A673 (cell line): ENCODE results near the gene SNED1. TPM values are rescaled to one million over a fixed set of nuclear protein-coding genes. Genes with fewer than 3 reads are reported as not detected.
"Not testable (repeated sequence)": the region's sequence is repeated elsewhere in the genome, so short reads cannot be mapped to it uniquely, and the experiment has no call there.

Source experiments
- BruUV-seq: library from RNA; stranded (reverse); fragments of 400-500 nt; replicated peaks from 2 replicates; lab custom pipeline; 2021; lab: Mats Ljungman, UMichigan
- CTCF ChIA-PET: fragments of 300-600 bp; sonication (Branson Sonifier 250); formaldehyde crosslinking; loops from one replicate; lab custom pipeline; 2022; ENCODE audit warnings: antibody characterized with exemption; lab: Charles Lee
- POLR2A ChIA-PET: fragments of 300-600 bp; sonication (Branson Sonifier 250); formaldehyde crosslinking; loops from one replicate; lab custom pipeline; 2022; ENCODE audit warnings: antibody characterized with exemption; ENCODE audit not compliant: low non-redundant PET; lab: Charles Lee
- DNase-seq: peaks from one replicate; pipeline ENCODE4 v3.0.0-alpha.2; 2015; ENCODE audit warnings: low spot score
- H3K27ac ChIP-seq: fragments of 200-600 bp; sonication (generic); 2 replicates; pipeline ENCODE4 v1.5.1; 2016; ENCODE audit warnings: mixed run types, low read depth, mild to moderate bottlenecking, mixed read lengths, antibody characterized with exemption, low read length; ENCODE audit not compliant: poor library complexity, severe bottlenecking
- H3K27me3 ChIP-seq: fragments of 200-600 bp; sonication (generic); replicated peaks from 2 replicates; pipeline ENCODE4 v1.6.1; 2017; ENCODE audit warnings: mixed run types, low read depth, mild to moderate bottlenecking, mixed read lengths, antibody characterized with exemption, low read length; ENCODE audit not compliant: insufficient read depth, poor library complexity
- H3K36me3 ChIP-seq: fragments of 200-600 bp; sonication (generic); 2 replicates; pipeline ENCODE4 v1.6.1; 2016; ENCODE audit warnings: mixed run types, mild to moderate bottlenecking, mixed read lengths, antibody characterized with exemption, low read length; ENCODE audit not compliant: insufficient read depth, poor library complexity, severe bottlenecking
- H3K4me1 ChIP-seq: fragments of 200-600 bp; sonication (generic); 2 replicates; pipeline ENCODE4 v1.6.1; 2017; ENCODE audit warnings: mixed run types, mild to moderate bottlenecking, mixed read lengths, antibody characterized with exemption, low read length; ENCODE audit not compliant: insufficient read depth, poor library complexity, severe bottlenecking
- H3K4me3 ChIP-seq: fragments of 200-600 bp; sonication (generic); 2 replicates; pipeline ENCODE4 v1.5.1; 2016; ENCODE audit warnings: low read depth, mixed run types, mild to moderate bottlenecking, mixed read lengths, low read length; ENCODE audit not compliant: poor library complexity, severe bottlenecking
- H3K9me3 ChIP-seq: fragments of 200-600 bp; sonication (generic); 2 replicates; pipeline ENCODE4 v1.6.1; 2016; ENCODE audit warnings: mixed run types, low read depth, mild to moderate bottlenecking, mixed read lengths, antibody characterized with exemption, low read length; ENCODE audit not compliant: poor library complexity, severe bottlenecking
- CTCF ChIP-seq: fragments of 300-800, 200-600 bp; sonication (generic); conservative IDR thresholded peaks from 2 replicates; pipeline ENCODE4 v1.5.1; 2017; ENCODE audit warnings: low read depth, mild to moderate bottlenecking, antibody characterized with exemption, low read length, moderate library complexity, mixed read lengths
- EZH2 ChIP-seq: fragments of 200-600 bp; sonication (generic); IDR thresholded peaks from 2 replicates; pipeline ENCODE4 v1.6.1; 2017; ENCODE audit warnings: borderline replicate concordance, low read depth, mild to moderate bottlenecking, mixed read lengths, antibody characterized with exemption, low read length; ENCODE audit not compliant: poor library complexity, severe bottlenecking
- intact Hi-C: fragments of 100-400 bp; cut with micrococcal nuclease; formaldehyde crosslinking; loops from one replicate; pipeline ENCODE4 v1.10.0; 2022; ENCODE audit not compliant: unreplicated experiment
- total RNA-seq: library from RNA; stranded (reverse); gene quantifications from 2 replicates; pipeline ENCODE4 v1.2.3, GENCODE V29; 2021

The SNED1 gene
- total RNA-seq, 1 experiment from 2014 or later: 3.0 TPM

- Histone ChIP-seq H3K4me3 (peak overlapping the region; percentile 84), H3K9me3 (no peaks in the 10 kb centered on the region), H3K4me1 (no peaks in the 10 kb centered on the region), H3K27me3 (no peaks in the 10 kb centered on the region), H3K36me3 (peaks cover 24% of the 10 kb centered on the region), H3K27ac (no peak overlapping the region)
- CTCF ChIA-PET: no interaction called here
- no TSS peak for BruUV-seq
- POLR2A ChIA-PET: no interaction called here
- TF ChIP-seq EZH2 (no peak), CTCF (no peak)
- intact Hi-C loops: no loop called here
- no peak for DNase-seq
Observed at GRCh38 chr2:241103176-241103595, 104.8 kb downstream of the SNED1 start.

- CTCF ChIA-PET, DNase-seq, H3K4me3 ChIP-seq, H3K4me1 ChIP-seq, BruUV-seq, H3K9me3 ChIP-seq, H3K27me3 ChIP-seq, intact Hi-C loops, H3K27ac ChIP-seq: not testable (repeated sequence)
- POLR2A ChIA-PET: interaction anchor here (0.5 kb wide), 1 partner anchor 543 kb away, joined by 8 read pairs; no protein-coding TSS in a partner anchor
- H3K36me3 ChIP-seq: peaks cover 11% of the 10 kb centered on the region
Observed at GRCh38 chr2:241104611-241105010, 106.2 kb downstream of the SNED1 start.

GRCh38 chr2:241105641-241106040 lies 107.2 kb downstream of the SNED1 start:
- ChIA-PET CTCF (no interaction called here), POLR2A (no interaction called here)
- BruUV-seq: no TSS peak
- DNase-seq: no peak
- Histone ChIP-seq H3K27me3 (no peaks in the 10 kb centered on the region), H3K4me3 (no peak overlapping the region), H3K36me3 (peaks cover 8% of the 10 kb centered on the region), H3K27ac (no peak overlapping the region), H3K9me3 (no peaks in the 10 kb centered on the region), H3K4me1 (no peaks in the 10 kb centered on the region)
- TF ChIP-seq EZH2: no peak
- no peak for TF ChIP-seq CTCF
- intact Hi-C loops: no loop called here

GRCh38 chr2:241107031-241107783 lies 108.8 kb downstream of the SNED1 start:
- ChIA-PET CTCF (no interaction called here), POLR2A (no interaction called here)
- no peaks in the 10 kb centered on the region for H3K27me3 ChIP-seq
- DNase-seq: no peak
- no peaks in the 10 kb centered on the region for H3K4me1 ChIP-seq
- no peaks in the 10 kb centered on the region for H3K9me3 ChIP-seq
- no peak overlapping the region for H3K27ac ChIP-seq
- intact Hi-C loops: no loop called here
- H3K4me3 ChIP-seq: no peak overlapping the region
- H3K36me3 ChIP-seq: peaks cover 8% of the 10 kb centered on the region
- TF ChIP-seq EZH2 (no peak), CTCF (no peak)
- no TSS peak for BruUV-seq
